NCI-H2107 treated with DMSO at 0.1 percent for 48 hours (cell line): ENCODE data around the gene MTG2.

Experiments used
- DNase-seq: peaks from one replicate; lab custom pipeline; 2025; ENCODE audit not compliant: unreplicated experiment; lab: John Stamatoyannopoulos, UW

The MTG2 gene

DNA sequence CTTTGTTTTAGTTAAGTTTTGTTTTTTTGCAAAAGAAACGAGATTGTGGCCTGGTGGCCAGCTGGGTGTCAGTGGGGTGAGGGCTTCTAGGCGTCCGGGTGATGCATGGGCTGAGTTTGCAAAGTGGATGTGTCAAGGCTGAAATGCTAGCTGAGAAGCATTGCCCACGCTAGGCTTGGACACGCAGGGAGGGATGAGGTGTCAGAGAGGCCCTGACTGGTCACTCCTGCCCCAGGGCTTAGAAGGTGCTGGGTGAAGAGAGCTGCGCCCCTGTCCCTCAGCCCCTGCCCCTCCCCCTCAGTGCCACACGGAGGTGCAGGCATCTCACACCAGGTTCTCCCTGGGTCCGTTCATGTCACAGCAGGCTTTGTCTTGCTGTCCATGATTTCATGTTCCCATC is 63.6 kb downstream of the MTG2 start:
- no peak for DNase-seq

DNA sequence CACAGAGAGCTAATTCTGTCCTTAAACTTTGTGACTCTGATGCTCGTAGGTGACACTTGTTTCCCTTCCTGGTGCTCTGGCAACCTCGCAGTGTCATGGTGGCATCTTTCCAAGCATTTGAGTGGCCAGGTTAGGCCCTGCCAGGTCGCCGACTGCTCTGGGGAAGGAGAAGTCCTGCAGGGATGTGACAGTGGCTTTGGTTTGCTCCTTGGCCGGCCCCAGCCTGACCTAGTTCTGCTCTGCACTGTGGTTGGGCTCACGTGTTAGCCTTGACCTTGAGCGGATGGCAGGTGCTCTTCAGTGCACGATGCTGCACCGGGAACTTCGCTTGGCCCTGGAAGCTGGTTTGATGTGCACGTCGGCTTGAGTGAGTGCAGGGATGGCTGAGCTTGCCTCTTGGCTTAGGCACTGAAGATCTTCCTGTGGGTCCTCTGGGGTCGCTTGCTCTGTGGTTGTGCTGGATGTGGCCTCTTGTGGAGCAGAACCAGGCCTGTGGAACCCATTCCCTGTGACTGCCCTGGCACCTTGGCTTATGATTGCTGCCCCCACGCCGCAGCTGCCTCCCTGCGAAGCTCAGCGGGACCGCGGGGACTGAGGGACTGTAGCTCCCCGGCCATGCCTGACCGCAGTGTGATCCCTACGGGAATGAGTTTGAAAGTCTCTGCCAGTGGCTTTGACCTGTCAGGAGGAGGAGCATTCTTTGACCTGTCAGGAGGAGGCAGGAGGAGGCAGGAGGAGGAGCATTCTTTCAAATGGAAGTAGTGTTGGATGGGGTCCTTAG is 64.2 kb downstream of the MTG2 start:
- no peak for DNase-seq

DNA sequence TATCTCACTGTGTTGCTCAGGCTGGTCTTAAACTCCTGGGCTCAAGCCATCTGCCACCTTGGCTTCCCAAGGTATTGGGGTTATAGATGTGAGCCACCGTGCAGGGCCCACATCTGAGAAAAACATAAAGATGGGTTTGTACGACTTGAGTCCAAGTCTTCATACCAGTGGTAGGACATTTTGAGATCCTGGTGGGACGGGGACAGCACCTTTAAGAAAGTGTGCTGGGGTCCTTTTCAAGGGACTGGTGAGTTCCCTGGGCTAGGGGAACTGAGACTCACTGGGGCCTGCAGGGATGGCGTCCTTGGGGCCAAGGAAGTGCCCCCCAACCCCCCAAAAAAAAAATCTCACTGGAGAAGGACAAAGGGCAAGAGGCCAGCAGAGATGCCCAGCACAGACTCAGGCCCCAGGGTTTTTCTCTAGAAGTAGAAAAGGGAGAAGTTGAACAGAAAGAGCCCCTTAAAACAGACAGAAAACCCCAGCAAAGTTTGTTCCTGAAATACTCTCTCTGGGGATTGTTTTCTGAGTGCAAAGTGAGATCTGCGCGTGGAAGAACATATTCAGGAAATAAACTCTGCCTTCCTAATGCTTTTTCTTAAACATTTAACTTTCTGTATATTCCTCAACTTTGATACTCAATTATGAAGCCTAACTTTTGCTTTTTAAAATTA is 66.2 kb downstream of the MTG2 start:
- DNase-seq: no peak

DNA sequence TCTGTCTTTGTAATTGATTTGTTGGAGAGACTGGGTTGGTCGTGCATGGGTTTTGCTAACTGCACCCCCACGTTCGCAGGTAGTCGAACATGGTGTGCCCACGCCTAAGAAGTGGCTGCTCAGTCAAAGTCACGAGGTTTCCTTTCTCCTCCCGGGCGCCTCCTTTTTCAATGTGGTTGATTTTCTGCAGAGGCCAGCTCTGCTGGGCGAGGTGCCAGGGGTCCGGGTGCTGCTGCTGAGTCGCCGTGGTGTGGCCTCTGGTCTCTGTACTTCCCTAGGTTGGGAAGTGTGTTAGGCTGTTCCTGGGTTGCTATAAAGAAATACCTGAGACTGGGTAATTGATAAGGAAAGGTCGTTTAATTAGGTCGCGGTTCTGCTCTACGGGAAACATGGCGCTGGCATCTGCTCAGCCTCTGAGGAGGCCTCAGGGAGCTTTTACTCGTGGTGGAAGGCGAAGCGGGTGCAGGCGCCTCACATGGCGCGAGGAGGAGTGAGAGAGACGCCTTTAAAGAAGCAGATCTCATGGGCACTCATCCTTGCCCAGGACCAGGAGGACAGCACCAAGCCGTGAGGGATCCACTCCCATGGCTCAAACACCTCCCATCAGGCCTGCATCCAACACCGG is 69.6 kb downstream of the MTG2 start:
- no peak for DNase-seq
